ENCODE results near the gene SLCO3A1.
A peak's percentile ranks its signal among the peaks of the same experiment; 100 is the strongest.

The SLCO3A1 gene

GRCh38 chr15:92025706-92026270 is 172.3 kb downstream of the SLCO3A1 start:
- Histone ChIP-seq H3K4me3 (ENCODE audit: low read depth, low read length) (no peak overlapping the region), H3K36me3 (ENCODE audit: control insufficient read depth in 2 of 2, insufficient read depth in 1 of 2, low read length in 2 of 2) (no peaks in the 10 kb centered on the region), H3K9me3 (ENCODE audit: control insufficient read depth, insufficient read depth, low read depth, low read length) (no peaks in the 10 kb centered on the region), H3K27ac (ENCODE audit: extremely low read depth, low read depth, low read length) (no peak overlapping the region), H3K4me1 (ENCODE audit: control insufficient read depth, insufficient read depth, low read length) (peaks cover 6% of the 10 kb centered on the region)
- ChIA-PET CTCF (interaction anchor here (0.6 to 0.7 kb wide), 2 partner anchors 321 to 725 kb away, joined by 3 read pairs; no protein-coding TSS in a partner anchor), POLR2A (no interaction called here)
- TF ChIP-seq ZNF24 (tag by site-specific recombination; IDR thresholded peaks at IDR 0.05) = 0 out of 2 replicates have a peak, but pooled peaks have one; percentile 53
- no peak for TF ChIP-seq ZNF184 (tag by site-specific recombination; IDR thresholded peaks at IDR 0.05)
- 0 out of 2 replicates have a peak, but pooled peaks have one; percentile 26 for TF ChIP-seq ZNF596 (tag by site-specific recombination; IDR thresholded peaks at IDR 0.05)
- no peak for TF ChIP-seq EGR2 (tag by site-specific recombination; IDR thresholded peaks at IDR 0.05; ENCODE audit: low read depth)
- no peak for TF ChIP-seq BCL11A (tag by site-specific recombination; IDR thresholded peaks at IDR 0.05; ENCODE audit: low read depth)
- TF ChIP-seq ZNF366 (tag by site-specific recombination; conservative IDR thresholded peaks at IDR 0.05) = no peak
- TF ChIP-seq ZNF555 (tag by site-specific recombination; conservative IDR thresholded peaks at IDR 0.05) = no peak
- no peak for TF ChIP-seq ZNF274 (IDR thresholded peaks at IDR 0.05; ENCODE audit: low read length)
- TF ChIP-seq ZNF274 (tag by site-specific recombination; IDR thresholded peaks at IDR 0.05; ENCODE audit: borderline replicate concordance) = no peak
- TF ChIP-seq IKZF3 (tag by site-specific recombination; IDR thresholded peaks at IDR 0.05) = no peak
- 0 out of 2 replicates have a peak, but pooled peaks have one; percentile 55 for TF ChIP-seq GFI1B (tag by site-specific recombination; IDR thresholded peaks at IDR 0.05)
- TF ChIP-seq ZBTB8A (tag by site-specific recombination; IDR thresholded peaks at IDR 0.05) = no peak
- TF ChIP-seq ZBTB44 (tag by site-specific recombination; IDR thresholded peaks at IDR 0.05) = 0 out of 2 replicates have a peak, but pooled peaks have one; percentile 25
- TF ChIP-seq GLIS1 (tag by site-specific recombination; IDR thresholded peaks at IDR 0.05) = peak; percentile 68
- no peak for TF ChIP-seq ZNF777 (tag by site-specific recombination; IDR thresholded peaks at IDR 0.05; ENCODE audit: borderline replicate concordance)
- TF ChIP-seq PRDM6 (tag by site-specific recombination; IDR thresholded peaks at IDR 0.05) = peak; percentile 54
- TF ChIP-seq OSR2 (tag by site-specific recombination; IDR thresholded peaks at IDR 0.05) = peak; percentile 35; the same call in 1 of the 2 replicates
- no peak for TF ChIP-seq ZNF292 (tag by site-specific recombination; IDR thresholded peaks at IDR 0.05; ENCODE audit: borderline replicate concordance, low read depth)
- TF ChIP-seq ZNF16 (tag by site-specific recombination; IDR thresholded peaks at IDR 0.05; ENCODE audit: low read depth) = no peak
- peak; percentile 88 for TF ChIP-seq PRDM4 (tag by site-specific recombination; IDR thresholded peaks at IDR 0.05)
- TF ChIP-seq TRIM28 (IDR thresholded peaks at IDR 0.05; ENCODE audit: borderline replicate concordance, low read length) = peak; percentile 46; the same call in 1 of the 2 replicates
- peak; percentile 18; the same call in 1 of the 2 replicates for TF ChIP-seq YY1 (tag by site-specific recombination; IDR thresholded peaks at IDR 0.05)
- peak; percentile 53; the same call in 1 of the 2 replicates for TF ChIP-seq FEZF1 (tag by site-specific recombination; IDR thresholded peaks at IDR 0.05)
- TF ChIP-seq ZIC2 (tag by site-specific recombination; IDR thresholded peaks at IDR 0.05) = 0 out of 2 replicates have a peak, but pooled peaks have one; percentile 10
- no peak for TF ChIP-seq ZNF473 (tag by site-specific recombination; IDR thresholded peaks at IDR 0.05)
- TF ChIP-seq ZBTB1 (tag by site-specific recombination; IDR thresholded peaks at IDR 0.05) = no peak
- TF ChIP-seq ZNF211 (tag by site-specific recombination; IDR thresholded peaks at IDR 0.05; ENCODE audit: low read depth) = no peak
- no peak for TF ChIP-seq PRDM10 (tag by site-specific recombination; IDR thresholded peaks at IDR 0.05)
- no peak for TF ChIP-seq ZNF350 (tag by site-specific recombination; IDR thresholded peaks at IDR 0.05)
- no peak for TF ChIP-seq GLIS2 (tag by site-specific recombination; IDR thresholded peaks at IDR 0.05)
